HG03442 (cell line): ENCODE results near the gene ETS1.

Source experiments
- ATAC-seq: cut with Tn5 transposase; IDR thresholded peaks from one replicate; pipeline ENCODE4 v1.9.1; 2021; ENCODE audit warnings: mild to moderate bottlenecking, moderate library complexity; ENCODE audit not compliant: unreplicated experiment

The ETS1 gene

GRCh38 chr11:128570632-128571031, 16.7 kb downstream of the ETS1 start:
- ATAC-seq, result no peak

DNA sequence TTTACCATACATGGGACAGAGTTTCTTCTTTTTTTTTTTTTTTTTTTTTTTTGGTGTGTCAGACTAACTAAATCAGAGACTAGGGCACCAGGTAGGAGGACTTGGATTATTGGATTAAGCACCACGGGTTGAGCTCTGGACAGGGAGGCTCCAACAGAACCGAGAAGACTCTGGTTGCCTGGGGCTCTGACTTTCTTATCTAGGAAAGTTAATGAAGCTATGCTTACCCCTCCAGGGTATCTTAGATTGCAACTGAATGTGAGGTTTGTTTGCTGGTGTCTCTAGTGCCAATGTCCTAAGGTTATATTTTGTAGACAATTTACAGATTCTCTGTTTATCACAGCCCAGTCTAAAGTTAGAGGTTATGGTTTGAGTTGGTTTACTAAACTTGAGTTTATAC, 18.1 kb downstream of the ETS1 start:
- no peak for ATAC-seq

- no peak for ATAC-seq
These were observed 19.1 kb downstream of the ETS1 start for GRCh38 chr11:128568166-128568778.

DNA sequence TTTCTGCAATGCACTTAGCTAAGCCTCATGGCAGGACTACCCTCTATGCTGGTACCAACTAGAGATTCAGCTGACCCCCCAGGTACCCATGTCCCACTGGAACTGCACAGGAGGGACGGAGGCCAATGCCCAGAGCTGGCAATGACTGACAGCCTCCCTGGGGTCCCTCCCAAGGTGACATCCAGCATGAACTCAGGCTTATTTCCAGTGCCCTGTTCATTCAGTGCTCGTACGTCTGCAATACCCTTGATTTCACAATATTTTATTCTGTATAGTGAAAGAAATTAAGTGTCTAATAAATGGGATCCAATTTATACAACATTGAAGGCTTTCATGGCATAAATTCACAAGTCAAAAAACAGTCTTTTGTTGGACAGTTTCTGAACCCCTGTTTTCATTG, 20.2 kb downstream of the ETS1 start:
- no peak for ATAC-seq

DNA sequence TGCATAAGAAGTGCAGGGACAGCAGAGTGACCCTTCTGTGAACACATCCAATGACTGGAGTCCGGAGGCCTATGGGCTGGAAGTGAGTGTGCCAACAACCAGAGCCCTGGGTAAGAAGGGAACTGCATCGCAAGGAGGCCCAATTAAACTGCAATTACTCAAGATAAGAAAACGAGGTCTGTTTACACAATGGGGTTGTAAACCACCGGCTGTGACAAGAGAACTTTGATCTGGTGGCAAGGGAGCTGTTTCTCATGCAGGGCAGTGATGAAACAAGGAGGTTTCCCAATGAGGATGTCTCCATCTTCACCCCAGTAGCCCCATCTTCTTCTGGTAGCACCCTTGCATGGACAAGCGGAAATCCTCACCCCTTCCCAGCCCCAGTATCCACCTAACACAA, 21.5 kb downstream of the ETS1 start:
- ATAC-seq, result no peak

DNA sequence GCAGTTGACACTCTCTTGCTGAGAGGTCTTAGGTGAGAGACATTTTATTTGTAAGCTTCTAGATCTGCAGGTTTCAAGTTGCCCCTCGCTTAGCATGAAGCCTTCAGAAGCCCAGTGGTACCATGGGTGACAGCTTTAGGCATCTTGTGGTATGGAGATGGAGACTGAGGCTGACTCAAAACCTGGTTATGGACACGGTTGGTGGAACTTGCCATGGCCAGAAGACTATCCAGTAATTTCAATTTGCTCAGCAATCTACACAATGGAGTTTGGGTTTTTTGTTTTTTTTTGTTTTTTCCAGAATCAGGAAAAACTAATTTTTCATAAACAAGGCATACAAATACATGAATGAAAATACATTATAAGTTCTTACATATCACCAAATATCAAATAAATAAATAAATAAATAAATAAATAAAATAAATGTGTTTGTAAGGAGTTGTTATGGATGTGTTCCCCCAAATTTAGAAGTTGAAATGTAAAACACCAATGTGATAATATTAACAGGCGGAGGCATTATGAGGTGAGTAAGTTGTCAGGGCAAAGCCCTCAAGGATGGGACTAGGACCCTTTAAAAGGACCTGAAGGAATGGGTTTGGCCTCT, 22.6 kb downstream of the ETS1 start:
- ATAC-seq, result no peak

DNA sequence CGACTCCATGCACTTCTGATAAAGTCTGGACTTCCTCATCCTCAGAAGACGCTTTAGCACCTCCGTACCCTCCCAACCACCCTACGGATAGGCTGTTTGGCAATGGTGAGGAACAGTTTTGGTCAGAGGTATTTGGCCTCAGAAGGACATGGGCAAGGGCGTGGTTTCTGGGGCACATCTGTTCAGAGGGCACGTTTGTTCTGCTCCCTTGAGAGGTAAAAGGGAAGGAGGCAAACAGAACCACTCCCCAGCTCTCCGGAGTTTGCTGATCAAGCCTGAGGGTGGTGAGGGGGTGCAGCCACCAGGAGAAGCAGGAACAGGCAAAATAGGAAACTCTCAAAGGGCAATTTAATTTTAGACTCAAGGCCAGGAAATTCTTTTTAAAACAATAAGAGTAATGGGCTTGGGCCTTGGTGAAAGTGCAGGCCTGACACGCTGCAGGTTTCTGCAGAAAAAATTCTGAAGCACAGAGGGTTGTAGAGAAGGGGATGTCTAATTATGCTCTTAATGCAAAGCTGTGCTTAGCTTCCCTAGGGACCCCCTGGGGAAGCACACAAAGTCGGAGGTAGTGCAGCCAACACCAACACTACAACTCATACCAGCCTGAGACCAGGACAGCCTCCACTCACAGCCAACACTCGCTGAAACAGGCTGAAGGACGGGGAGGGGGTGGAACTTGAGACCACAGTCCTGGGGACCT, 23.3 kb downstream of the ETS1 start:
- no peak for ATAC-seq

DNA sequence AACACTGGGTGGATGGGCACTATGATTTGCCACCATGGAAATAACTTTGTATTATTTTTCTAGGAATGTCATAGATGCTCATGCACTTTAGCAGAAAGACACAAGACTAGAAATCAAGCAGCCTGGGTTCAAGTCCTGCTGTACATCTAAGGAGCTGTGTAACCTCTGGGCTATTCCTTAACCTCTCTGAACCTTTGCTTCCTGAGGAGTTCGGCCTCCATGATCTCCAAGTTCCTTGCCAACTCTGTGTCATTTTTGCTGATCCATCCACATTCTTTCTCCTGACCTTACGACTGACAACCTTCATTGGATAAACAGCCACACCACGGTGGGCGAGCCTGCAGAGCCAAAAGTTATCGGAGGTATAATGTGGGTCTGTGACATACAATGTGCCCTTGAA, 24.1 kb downstream of the ETS1 start:
- no peak for ATAC-seq

GRCh38 chr11:128559496-128560103, 27.8 kb downstream of the ETS1 start:
- no peak for ATAC-seq

DNA sequence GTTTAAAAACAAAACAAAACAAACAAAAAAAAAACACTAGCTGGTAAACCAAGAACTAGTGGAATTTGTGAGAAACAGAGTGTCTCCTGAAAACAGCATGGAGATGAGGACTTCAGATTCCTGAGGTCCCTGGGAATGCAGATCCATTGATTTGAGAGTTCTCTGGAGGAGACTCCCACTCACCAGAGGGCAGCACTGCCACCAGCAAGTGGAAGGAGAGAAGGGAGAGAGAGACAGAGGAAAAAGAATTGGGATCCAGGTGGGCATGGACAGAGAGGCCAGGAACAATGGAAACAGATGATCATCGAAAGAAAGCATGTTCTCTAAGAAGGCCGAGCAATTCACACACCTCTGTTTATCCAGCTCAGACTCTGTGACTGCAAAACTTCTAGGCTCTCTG, 31.8 kb downstream of the ETS1 start:
- ATAC-seq, result no peak

- no peak for ATAC-seq
These were observed 33.5 kb downstream of the ETS1 start for GRCh38 chr11:128553662-128554362.

GRCh38 chr11:128552783-128553661, 34.3 kb downstream of the ETS1 start:
- peak; percentile 48 for ATAC-seq

- peak; percentile 62 for ATAC-seq
These were observed 35.6 kb downstream of the ETS1 start for GRCh38 chr11:128551611-128552335.

- no peak for ATAC-seq
These were observed 36.3 kb downstream of the ETS1 start for GRCh38 chr11:128551058-128551457.

- no peak for ATAC-seq
These were observed 37.0 kb downstream of the ETS1 start for GRCh38 chr11:128550261-128550821.

DNA sequence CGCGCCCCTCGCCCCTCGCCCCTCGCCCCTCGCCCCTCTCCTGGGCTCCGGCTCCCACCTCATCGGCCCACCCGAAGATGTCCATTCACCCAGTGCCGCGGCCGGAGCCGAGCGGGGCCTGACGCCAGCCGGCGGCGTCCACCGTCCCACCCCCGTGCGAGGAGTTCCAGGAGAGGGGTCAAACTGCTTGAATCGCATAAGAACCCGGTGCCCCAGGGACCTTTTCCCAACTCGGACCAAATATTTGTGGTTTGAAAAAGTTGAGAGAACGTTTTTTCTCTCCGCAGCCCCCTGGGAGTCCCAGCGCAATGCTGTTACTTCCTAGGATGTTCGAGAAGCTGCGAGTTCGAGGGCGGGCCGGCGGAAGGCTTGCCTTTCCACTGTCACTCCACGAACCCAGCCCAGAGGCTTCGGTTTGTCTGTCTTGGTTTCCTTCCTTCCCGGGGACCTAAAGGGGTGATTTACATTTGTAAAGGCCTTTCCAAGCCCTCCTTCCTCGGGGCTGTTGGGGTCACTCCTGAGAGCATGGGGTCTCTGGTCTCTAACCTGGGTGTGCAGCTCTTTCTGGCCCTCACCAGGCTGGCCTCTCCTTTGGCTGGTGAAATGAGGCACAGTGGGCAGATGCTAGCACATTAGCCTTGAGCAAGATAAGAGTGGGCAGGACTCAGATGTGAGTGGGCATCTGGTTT, 38.0 kb downstream of the ETS1 start:
- no peak for ATAC-seq

DNA sequence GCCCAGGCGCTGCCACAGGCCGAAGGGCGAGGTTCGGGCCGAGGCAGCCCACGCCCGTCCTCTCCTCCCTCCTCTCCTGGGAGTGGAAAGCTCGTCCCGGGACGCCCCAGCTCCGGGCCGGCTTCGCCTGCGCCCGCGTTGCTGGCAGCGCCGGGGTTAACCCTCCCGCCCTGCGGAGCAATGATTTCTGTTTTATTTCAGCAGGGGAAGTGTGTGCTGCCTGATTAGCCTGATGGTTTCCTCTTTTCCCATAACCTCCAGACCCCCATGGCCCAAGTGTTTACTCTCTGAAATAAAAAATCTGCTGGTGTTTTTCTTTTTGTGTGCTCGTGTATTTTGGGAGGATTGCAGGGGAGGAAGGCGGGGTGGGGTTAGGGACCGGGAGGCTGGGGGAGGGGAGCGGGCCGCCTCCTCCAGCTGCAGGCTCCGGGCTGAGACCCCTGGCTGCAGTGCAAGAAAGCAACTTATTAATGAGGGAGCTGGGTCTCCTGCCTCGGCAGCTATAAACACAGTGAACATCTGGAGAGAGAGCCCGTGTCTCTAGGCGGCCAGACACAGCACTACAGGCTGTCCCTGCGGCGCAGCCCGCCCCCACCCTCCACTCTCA, 38.6 kb downstream of the ETS1 start:
- ATAC-seq, result no peak

DNA sequence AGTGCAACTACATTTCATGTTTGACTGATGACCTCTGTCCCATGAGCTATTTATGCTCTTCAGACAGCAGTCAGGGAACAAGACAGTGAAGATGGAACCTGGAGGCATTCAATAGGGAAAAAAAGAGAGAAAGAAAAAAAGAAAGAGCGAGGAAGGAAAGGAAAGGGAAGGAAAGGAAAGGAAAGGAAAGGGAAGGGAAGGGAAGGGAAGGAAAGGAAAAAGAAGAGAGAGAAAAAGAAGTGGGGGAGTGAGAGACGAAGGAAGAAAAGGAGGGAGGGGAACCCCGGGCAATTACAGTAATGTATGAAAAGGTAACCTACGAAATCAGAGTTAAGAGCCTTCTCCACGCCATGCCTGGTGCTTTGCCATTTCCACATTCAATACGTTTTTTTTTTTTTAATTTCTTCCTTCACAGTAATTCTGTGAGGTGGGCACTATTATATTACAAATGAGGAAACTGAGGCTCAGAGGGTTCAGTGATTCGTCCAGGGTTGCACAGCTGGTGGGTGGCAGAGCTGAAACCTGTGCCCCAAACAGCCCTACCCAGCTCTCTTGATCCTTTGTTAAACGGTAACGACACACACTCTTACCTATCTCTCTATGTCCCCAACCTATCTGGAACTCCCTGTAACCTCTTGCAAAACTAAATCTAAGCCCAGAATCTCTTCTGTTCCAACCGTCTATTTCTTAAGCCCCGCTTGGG, 39.3 kb downstream of the ETS1 start:
- ATAC-seq, result no peak
